Measurements from ENCODE around the gene OR6C75. TPM values are rescaled to one million over a fixed set of nuclear protein-coding genes. Genes with fewer than 3 reads are reported as not detected.
"Not testable (repeated sequence)": the region's sequence is repeated elsewhere in the genome, so short reads cannot be mapped to it uniquely, and the experiment has no call there.

OR6C75 gene
- total and polyA plus RNA-seq, 2 experiments from 2014 or later, result not detected

DNA sequence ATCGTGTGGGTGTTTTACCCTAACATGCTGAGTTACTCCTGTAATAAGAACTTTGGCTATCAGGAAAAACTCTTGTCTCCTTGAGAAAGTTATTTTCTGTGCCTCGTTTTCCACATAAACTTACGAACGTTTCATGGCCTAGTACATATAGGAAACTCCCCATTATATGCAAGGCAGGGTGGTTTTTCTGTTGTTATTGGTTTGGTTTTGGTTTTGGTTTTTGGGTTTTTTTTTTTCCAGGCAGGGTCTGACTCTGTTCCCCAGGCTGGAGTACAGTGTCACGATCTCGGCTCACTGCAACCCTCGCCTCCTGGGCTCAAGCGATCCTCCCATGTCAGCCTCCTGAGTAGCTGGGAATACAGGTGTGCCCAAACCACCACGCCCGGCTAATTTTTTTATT is 26.8 kb upstream of the OR6C75 start:
- TF ChIP-seq EZH2 (IDR thresholded peaks at IDR 0.05; ENCODE audit: insufficient read depth, poor library complexity, severe bottlenecking) (no peak), EZH2phosphoT487 (IDR thresholded peaks at IDR 0.05; ENCODE audit: insufficient read depth, low read depth) (no peak)
- in situ Hi-C loops (cut with MboI), result no loop called here
- no peaks in the 10 kb centered on the region for H3K9me3 ChIP-seq (ENCODE audit: low read depth)

DNA sequence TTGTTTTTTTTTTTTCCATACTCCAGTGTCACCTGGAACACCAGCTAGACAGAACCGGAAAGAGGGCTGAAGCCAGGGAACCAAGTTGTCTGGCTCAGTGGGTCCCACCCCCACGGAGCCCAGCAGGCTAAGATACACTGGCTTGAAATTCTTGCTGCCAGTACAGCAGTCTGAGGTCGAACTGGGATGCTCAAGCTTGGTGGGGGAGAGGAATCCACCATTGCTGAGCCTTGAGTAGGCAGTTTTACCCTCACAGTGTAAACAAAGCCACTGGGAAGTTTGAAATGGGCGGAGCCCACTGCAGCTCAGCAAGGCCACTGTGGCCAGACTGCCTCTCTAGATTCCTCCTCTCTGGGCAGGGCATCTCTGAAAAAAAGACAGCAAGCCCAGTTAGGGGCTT is 7.4 kb upstream of the OR6C75 start:
- H3K4me3 ChIP-seq; H2AFZ ChIP-seq; H3K4me2 ChIP-seq (ENCODE audit: unreplicated experiment); H3K9me2 ChIP-seq (ENCODE audit: insufficient read depth); H3F3A ChIP-seq (ENCODE audit: insufficient read depth); DNase-seq; in situ Hi-C loops (cut with MboI); H3K4me1 ChIP-seq (ENCODE audit: insufficient read depth); H3K9me3 ChIP-seq (ENCODE audit: low read depth); H4K20me1 ChIP-seq (ENCODE audit: insufficient read depth); H3K36me3 ChIP-seq (ENCODE audit: low read depth); H3K9ac ChIP-seq; H3K27ac ChIP-seq; H3K79me2 ChIP-seq (ENCODE audit: insufficient read depth); H3K27me3 ChIP-seq (replicated peaks; ENCODE audit: insufficient read depth): not testable (repeated sequence)
- 17 to 29% methylated on average over 4 of the region's 4 CpGs for WGBS, 2 experiments (ENCODE audit: low coverage in 1 of 2, low lambda C conversion rate in 2 of 2, missing lambda C conversion rate in 2 of 2)

More for the DNA sequence above, 26.8 kb upstream of the OR6C75 start:
- no peaks in the 10 kb centered on the region for H3K9me2 ChIP-seq (ENCODE audit: insufficient read depth)
- no peak for DNase-seq
- no peak overlapping the region for H3K4me3 ChIP-seq
- H3K27me3 ChIP-seq (replicated peaks; ENCODE audit: insufficient read depth), result no peaks in the 10 kb centered on the region
- H3K36me3 ChIP-seq (ENCODE audit: low read depth), result no peaks in the 10 kb centered on the region
- no peaks in the 10 kb centered on the region for H3K4me1 ChIP-seq (ENCODE audit: insufficient read depth)
- no peaks in the 10 kb centered on the region for H4K20me1 ChIP-seq (ENCODE audit: insufficient read depth)
- no peak overlapping the region for H3K9ac ChIP-seq
- WGBS, 2 experiments (ENCODE audit: low coverage in 1 of 2, low lambda C conversion rate in 2 of 2, missing lambda C conversion rate in 2 of 2), result 32 to 45% methylated on average over 10 of the region's 10 CpGs
- no peak overlapping the region for H2AFZ ChIP-seq
- H3K79me2 ChIP-seq (ENCODE audit: insufficient read depth), result no peaks in the 10 kb centered on the region
- H3K27ac ChIP-seq, result no peak overlapping the region
- H3K4me2 ChIP-seq (ENCODE audit: unreplicated experiment), result no peak overlapping the region
- H3F3A ChIP-seq (ENCODE audit: insufficient read depth), result no peaks in the 10 kb centered on the region

DNA sequence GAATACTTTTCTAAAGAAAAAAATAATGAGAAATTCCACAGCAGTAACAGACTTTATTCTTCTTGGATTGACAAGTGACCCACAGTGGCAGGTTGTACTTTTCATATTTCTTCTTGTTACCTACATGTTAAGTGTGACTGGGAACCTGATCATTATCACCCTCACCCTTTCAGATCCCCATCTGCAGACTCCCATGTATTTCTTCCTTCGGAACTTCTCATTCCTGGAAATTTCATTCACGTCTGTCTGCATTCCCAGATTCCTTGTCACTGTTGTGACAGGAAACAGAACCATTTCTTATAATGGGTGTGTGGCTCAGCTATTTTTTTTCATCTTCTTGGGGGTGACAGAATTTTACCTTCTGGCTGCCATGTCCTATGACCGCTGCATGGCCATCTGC is 2.3 kb downstream of the OR6C75 start:
- WGBS, 2 experiments (ENCODE audit: low coverage in 1 of 2, low lambda C conversion rate in 2 of 2, missing lambda C conversion rate in 2 of 2), result 27 to 34% methylated on average over 3 of the region's 3 CpGs
- TF ChIP-seq EZH2phosphoT487 (IDR thresholded peaks at IDR 0.05; ENCODE audit: insufficient read depth, low read depth) (no peak), EZH2 (IDR thresholded peaks at IDR 0.05; ENCODE audit: insufficient read depth, poor library complexity, severe bottlenecking) (no peak)
- H3K27ac ChIP-seq, result no peak overlapping the region
- no peaks in the 10 kb centered on the region for H3K36me3 ChIP-seq (ENCODE audit: low read depth)
- H3K4me3 ChIP-seq, result no peak overlapping the region
- no peaks in the 10 kb centered on the region for H3K79me2 ChIP-seq (ENCODE audit: insufficient read depth)
- H3K4me1 ChIP-seq (ENCODE audit: insufficient read depth), result no peaks in the 10 kb centered on the region
- no peaks in the 10 kb centered on the region for H3K27me3 ChIP-seq (replicated peaks; ENCODE audit: insufficient read depth)
- H3K4me2 ChIP-seq (ENCODE audit: unreplicated experiment), result no peak overlapping the region
- no peak overlapping the region for H3K9ac ChIP-seq
- no peak overlapping the region for H2AFZ ChIP-seq
- no peaks in the 10 kb centered on the region for H3K9me2 ChIP-seq (ENCODE audit: insufficient read depth)
- H3K9me3 ChIP-seq (ENCODE audit: low read depth), result no peaks in the 10 kb centered on the region
- in situ Hi-C loops (cut with MboI), result no loop called here
- no peak for DNase-seq
- H3F3A ChIP-seq (ENCODE audit: insufficient read depth), result no peaks in the 10 kb centered on the region
- no peaks in the 10 kb centered on the region for H4K20me1 ChIP-seq (ENCODE audit: insufficient read depth)

GRCh38 chr12:55372521-55372920 is 9.7 kb downstream of the OR6C75 start:
- H3K79me2 ChIP-seq (ENCODE audit: insufficient read depth), result no peaks in the 10 kb centered on the region
- DNase-seq, result no peak
- 29 to 49% methylated on average over 4 of the region's 4 CpGs for WGBS, 2 experiments (ENCODE audit: low coverage in 1 of 2, low lambda C conversion rate in 2 of 2, missing lambda C conversion rate in 2 of 2)

DNA sequence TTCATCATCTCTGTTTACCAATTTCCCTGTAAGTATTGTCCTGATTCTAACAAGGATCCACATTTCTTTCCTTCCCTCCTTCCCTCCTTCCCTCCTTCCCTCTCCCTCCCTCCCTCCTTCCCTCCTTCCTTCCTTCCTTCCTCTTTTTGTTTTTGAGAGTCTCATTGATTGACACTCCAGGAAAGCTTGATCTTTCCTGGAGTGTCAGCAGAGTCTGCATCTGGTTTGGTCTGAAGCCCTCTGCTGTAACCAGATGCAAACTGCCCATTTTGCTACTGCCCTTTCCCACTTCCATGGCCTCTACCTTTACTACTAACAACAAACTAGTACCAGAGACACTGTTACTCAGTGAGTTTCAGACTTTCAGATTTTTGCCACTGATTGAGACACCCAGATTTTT is 23.1 kb downstream of the OR6C75 start:
- no peak overlapping the region for H3K4me2 ChIP-seq (ENCODE audit: unreplicated experiment)
- H3K4me3 ChIP-seq, result no peak overlapping the region
- H3K27me3 ChIP-seq (replicated peaks; ENCODE audit: insufficient read depth), result no peaks in the 10 kb centered on the region
- no peaks in the 10 kb centered on the region for H4K20me1 ChIP-seq (ENCODE audit: insufficient read depth)
- H3K27ac ChIP-seq, result no peak overlapping the region
- no peaks in the 10 kb centered on the region for H3K36me3 ChIP-seq (ENCODE audit: low read depth)
- TF ChIP-seq EZH2phosphoT487 (IDR thresholded peaks at IDR 0.05; ENCODE audit: insufficient read depth, low read depth) (no peak), EZH2 (IDR thresholded peaks at IDR 0.05; ENCODE audit: insufficient read depth, poor library complexity, severe bottlenecking) (no peak)
- H3K4me1 ChIP-seq (ENCODE audit: insufficient read depth), result no peaks in the 10 kb centered on the region
- no peaks in the 10 kb centered on the region for H3K9me2 ChIP-seq (ENCODE audit: insufficient read depth)
- in situ Hi-C loops (cut with MboI), result no loop called here
- H3K79me2 ChIP-seq (ENCODE audit: insufficient read depth), result no peaks in the 10 kb centered on the region
- no peak overlapping the region for H3K9ac ChIP-seq
- no peaks in the 10 kb centered on the region for H3F3A ChIP-seq (ENCODE audit: insufficient read depth)
- DNase-seq, result no peak
- H3K9me3 ChIP-seq (ENCODE audit: low read depth), result peaks cover 3% of the 10 kb centered on the region
- H2AFZ ChIP-seq, result no peak overlapping the region

More at GRCh38 chr12:55372521-55372920, 9.7 kb downstream of the OR6C75 start:
- no peak for TF ChIP-seq EZH2phosphoT487 (IDR thresholded peaks at IDR 0.05; ENCODE audit: insufficient read depth, low read depth)
- no peak for TF ChIP-seq EZH2 (IDR thresholded peaks at IDR 0.05; ENCODE audit: insufficient read depth, poor library complexity, severe bottlenecking)
- Histone ChIP-seq H2AFZ (no peak overlapping the region), H3F3A (ENCODE audit: insufficient read depth) (no peaks in the 10 kb centered on the region), H3K36me3 (ENCODE audit: low read depth) (no peaks in the 10 kb centered on the region), H3K9me3 (ENCODE audit: low read depth) (no peaks in the 10 kb centered on the region), H3K4me2 (ENCODE audit: unreplicated experiment) (no peak overlapping the region), H3K9me2 (ENCODE audit: insufficient read depth) (no peaks in the 10 kb centered on the region), H3K4me3 (no peak overlapping the region), H3K27me3 (replicated peaks; ENCODE audit: insufficient read depth) (no peaks in the 10 kb centered on the region), H4K20me1 (ENCODE audit: insufficient read depth) (no peaks in the 10 kb centered on the region), H3K4me1 (ENCODE audit: insufficient read depth) (no peaks in the 10 kb centered on the region), H3K9ac (no peak overlapping the region), H3K27ac (no peak overlapping the region)
- in situ Hi-C loops (cut with MboI), result no loop called here

Measured in GM23248 (cell line).